IPS DF 4.7 (cell line): Measurements from ENCODE around the gene ANKRD36.
"Not testable (repeated sequence)": the region's sequence is repeated elsewhere in the genome, so short reads cannot be mapped to it uniquely, and the experiment has no call there.

Experiments
- DNase-seq: peaks from one replicate; pipeline ENCODE4 v3.0.0-alpha.2; 2013; ENCODE audit warnings: low spot score; ENCODE audit errors: extremely low read depth

Gene ANKRD36

DNA sequence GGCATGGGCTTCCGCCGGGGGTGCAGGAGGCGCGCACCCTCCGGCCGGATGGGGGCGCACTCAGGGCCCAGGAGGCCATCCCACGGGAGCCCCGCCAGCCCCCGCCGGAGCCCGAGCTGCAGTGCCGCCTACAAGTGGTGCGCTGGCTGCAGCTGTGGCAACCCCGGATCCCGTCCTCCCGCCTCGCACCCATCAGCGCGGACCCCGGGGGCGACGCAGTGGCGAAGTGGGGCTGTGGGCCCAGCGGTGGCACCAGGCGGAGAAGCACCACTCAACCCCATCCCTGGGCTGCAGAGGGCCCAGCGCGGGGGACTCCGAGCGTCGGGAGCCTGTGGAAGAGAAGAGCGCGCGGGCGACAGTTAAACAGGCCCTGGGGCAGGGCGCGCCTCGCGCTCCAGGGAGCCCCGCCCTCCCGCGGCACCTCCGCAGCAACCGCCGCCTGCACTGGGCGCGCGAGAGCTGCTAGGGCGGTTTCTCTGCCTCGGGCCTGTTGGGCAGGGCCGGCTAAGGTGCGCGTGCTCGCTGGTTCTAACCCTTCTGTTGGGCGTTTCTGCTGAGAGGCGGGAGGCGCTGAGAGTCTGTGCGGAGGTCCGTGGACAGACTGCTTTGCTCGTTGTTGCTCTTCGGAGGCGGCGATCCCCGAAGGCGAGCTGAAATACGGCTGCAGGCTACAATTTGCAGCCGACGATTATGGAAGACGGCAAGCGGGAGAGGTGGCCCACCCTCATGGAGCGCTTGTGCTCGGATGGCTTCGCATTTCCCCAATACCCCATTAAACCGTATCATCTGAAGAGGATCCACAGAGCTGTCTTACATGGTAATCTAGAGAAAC is at the start of gene ANKRD36:
Gene ANKRD36 (plus strand): TSS at position 104 of the 832 bp plus-strand sequence. CDS start 587 bp downstream, at position 691.
- not testable (repeated sequence) for DNase-seq

- DNase-seq, result not testable (repeated sequence)
These were observed 46.9 kb upstream of the ANKRD36 start for GRCh38 chr2:97066030-97066429.

GRCh38 chr2:97067279-97068004 is 45.5 kb upstream of the ANKRD36 start:
- no peak for DNase-seq

DNA sequence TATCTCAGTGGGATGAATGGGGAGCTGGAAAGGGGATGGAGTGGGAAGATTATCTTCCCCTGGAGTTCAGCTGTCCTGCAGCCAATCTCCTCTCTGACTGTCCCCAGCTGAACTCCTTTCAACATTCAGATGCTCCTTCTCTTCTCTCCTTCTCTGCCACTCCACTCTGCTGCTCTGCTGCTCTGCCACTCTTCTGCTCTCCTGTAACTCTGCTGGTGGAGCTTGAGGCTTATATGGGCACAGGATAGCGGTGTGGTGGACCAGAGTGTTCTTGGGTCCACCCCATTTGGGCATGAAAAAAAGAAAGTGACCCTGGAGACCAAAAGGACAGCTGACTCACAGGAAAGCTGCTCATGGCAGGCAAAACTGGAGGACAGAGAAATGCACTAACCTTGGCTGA is 44.9 kb upstream of the ANKRD36 start:
- no peak for DNase-seq

GRCh38 chr2:97068722-97069121 is 44.2 kb upstream of the ANKRD36 start:
- not testable (repeated sequence) for DNase-seq

GRCh38 chr2:97070915-97071314 is 42.0 kb upstream of the ANKRD36 start:
- DNase-seq, result not testable (repeated sequence)

DNA sequence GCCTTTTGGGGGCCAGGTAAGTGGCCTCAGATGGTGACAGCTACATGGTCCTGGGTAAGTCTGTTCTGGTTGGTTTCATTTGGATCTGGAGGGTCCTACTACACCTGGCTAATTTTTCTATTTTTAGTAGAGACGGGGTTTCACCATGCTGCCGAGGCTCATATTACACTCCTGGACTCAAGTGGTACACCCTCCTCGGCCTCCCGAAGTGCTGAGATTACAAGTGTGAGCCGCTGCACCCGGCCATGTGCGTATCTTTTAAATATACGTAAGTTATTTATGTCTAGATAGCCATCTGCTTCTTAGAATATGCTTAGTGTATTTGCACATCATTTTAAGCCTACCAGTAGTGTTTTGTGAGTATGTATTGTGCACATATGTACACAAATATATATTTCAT is 35.7 kb upstream of the ANKRD36 start:
- not testable (repeated sequence) for DNase-seq

DNA sequence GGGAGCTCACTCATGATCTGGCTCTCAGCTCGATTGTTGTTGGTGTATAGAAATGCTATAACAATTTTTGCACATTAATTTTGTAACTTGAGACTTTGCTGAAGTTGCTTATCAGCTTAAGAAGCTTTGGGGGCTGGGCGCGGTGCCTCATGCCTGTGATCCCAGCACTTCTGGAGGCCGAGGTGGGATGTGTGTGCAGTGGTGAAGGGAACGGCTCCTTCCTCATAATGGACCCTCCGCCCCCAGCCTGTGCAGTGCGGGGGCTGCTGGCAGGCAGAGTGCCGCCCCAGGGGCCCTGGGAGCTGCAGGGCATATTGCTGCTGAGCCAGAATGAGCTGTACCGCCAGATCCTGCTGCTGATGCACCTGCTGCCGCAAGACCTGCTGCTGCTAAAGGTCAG is 32.1 kb upstream of the ANKRD36 start:
- not testable (repeated sequence) for DNase-seq

- DNase-seq, result not testable (repeated sequence)
These were observed 30.7 kb upstream of the ANKRD36 start for GRCh38 chr2:97082206-97082605.

GRCh38 chr2:97083516-97083915 is 29.4 kb upstream of the ANKRD36 start:
- not testable (repeated sequence) for DNase-seq

DNA sequence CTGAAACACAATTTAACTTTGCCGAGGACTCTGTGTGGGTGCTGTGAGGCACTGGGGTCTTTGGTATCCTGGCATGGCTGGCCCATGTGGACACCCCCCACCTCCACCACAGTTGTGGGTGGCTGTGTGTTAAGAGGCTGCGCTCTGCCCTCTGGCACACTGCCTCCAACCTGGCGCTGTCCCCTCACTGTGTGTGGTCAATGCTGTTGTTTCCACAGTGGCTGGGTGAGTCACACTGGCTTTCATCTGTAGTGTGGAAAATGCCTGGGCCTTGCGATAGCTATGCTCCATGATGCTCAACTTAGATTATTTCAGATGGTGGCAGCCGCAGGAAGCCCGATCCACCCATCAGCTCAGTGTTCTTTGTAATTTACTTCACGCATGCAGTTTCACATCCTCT is 27.9 kb upstream of the ANKRD36 start:
- not testable (repeated sequence) for DNase-seq

GRCh38 chr2:97088706-97089105 is 24.2 kb upstream of the ANKRD36 start:
- DNase-seq, result not testable (repeated sequence)

GRCh38 chr2:97092946-97093345 is 20.0 kb upstream of the ANKRD36 start:
- not testable (repeated sequence) for DNase-seq

DNA sequence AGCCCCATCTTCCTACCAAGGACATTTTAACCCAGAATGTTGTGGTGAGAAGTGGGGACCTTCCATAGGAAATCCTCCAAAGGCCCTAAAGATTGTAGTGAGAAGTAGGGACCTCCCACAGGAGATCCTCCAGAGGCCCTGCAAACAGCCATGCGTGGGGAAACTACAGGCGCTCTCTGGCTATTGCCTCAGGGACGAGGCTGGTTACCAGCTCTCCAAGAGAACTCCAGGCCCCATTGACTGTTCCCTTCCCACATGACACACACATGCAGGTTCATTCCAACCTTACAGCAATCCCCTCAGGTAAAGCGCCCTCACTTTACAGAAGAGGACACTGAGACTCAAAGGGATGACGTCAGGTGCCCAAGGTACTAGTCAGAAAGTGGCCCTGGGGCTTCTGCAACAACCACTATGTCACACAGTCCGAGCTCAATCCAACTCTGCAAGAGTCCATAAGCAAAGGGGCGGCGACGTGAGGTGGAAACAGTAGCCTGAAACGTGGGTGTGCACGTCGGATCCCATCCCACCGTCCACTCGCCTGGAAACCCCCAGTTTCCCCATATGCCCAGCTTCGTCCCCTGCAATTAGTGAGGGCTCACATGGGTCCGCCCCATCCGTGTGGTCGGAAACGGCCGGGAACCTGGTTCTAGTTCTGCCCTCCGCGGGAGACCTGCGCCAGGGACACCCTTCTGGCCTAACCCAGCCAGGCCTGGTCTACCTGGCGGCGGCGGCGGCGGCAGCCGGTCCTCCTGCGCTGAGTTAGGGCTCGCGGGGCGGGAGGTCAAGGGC is 18.8 kb upstream of the ANKRD36 start:
- not testable (repeated sequence) for DNase-seq

DNA sequence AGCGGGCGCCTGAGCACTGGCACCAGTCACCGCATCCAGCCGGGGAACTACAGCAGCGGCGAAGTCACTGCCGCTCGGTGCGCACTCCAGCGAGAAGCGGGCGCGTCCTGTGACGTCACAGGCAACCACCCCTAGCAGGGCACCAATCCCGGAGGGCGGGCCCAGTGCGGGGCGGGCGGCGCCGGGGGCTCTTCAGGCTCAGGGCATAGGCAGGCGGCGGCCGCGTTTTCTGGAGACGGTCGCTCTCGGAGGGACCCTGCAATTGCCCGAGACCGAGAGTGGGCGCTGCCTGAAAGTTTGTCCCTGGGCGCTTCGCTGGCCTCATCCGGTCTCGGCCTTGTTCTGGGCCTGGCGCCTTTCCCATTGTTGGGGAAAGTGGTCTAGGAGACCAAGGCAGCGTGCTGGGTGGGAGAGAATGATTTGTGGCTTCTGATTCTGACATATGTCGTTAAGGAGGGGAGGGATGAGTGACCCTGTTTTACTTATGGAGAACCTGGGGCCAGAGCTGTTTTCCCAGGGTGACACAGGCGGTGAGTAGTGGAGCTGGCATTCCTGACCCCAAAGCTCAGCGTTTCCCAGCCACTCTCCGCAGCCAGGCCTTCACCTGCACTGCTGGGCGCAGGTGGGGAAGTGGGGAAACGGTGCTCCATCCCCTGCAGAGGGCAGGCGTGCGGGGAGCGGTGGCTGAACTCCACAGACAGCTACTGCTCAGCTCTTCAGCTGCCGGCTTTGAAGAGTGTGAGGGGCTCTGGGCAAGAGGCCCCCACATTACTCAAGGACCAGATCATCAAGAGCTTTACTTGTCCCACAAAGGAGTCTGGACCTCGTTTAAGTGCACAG is 18.0 kb upstream of the ANKRD36 start, which contains the start of gene FAHD2B:
Gene FAHD2B (minus strand): TSS at position 111 of the 840 bp plus-strand sequence. CDS start 3,176 bp downstream, outside the sequence.
- not testable (repeated sequence) for DNase-seq

DNA sequence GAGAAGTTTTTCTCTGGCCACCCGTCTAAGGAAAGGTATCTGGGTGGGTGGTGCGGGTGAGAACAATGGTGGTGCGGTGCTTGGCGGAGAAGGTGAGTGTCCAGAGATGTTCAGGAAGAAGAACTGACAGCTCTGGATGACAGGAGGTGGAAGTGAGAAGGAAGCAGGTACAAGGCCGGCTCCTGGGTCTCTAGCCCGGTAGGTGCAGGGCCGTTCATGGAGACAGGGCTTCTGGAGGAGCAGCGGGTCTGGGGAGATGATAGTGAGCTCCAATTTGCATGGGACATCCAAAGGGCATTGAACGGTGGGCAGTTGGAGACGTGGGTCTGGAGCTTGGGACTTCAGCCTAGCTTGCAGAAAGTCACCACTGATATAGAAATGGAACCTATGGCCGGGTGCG is 17.3 kb upstream of the ANKRD36 start:
- no peak for DNase-seq

DNA sequence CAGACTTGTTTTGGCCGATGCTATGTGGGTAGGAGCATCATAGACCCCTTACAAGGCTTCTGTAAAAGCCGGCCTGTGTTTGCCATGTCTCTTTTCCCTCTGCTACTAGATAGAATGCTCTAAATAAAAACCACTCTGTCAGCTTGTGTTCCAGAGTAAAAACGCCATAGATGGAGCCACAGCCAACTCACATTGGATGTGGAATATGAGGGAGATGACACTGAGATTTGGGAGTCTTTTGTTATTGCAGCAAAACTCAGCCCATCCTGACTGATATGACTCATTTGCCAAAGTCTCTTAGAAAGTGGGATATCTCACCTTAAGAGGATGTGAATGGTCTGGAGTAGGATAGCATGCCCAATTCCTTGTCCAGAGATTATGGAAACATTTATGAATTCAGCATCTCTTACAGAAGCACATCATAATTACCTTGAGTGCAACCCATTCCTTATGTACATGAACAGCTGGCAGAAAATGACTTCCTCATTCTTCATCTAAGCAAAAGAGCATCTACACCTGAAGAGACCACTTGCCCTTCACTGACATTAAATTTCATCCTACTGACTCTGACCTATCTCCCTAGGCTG is 14.1 kb upstream of the ANKRD36 start:
- not testable (repeated sequence) for DNase-seq

DNA sequence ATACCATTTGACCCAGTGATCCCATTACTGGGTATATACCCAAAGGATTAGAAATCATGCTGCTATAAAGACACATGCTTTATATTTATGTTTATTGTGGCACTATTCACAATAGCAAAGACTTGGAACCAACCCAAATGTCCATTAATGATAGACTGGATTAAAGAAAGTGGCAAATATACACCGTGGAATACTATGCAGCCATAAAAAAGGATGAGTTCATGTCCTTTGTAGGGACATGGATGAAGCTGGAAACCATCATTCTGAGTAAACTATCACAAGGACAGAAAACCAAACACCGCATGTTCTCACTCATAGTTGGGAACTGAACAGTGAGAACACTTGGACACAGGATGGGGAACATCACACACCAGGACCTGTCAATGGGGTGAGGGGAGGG is 6.1 kb upstream of the ANKRD36 start:
- DNase-seq, result not testable (repeated sequence)

GRCh38 chr2:97111246-97111645 is 1.7 kb upstream of the ANKRD36 start:
- not testable (repeated sequence) for DNase-seq
